B cell (primary cell): ENCODE data around the gene PSTPIP1. TPM values are rescaled to one million over a fixed set of nuclear protein-coding genes. Genes with fewer than 3 reads are reported as not detected.

ENCODE experiments used
- ATAC-seq: fragments of 200-7000 bp; cut with Tn5 transposase; one replicate; pipeline ENCODE4 v1.10.0; 2021; ENCODE audit warnings: low read depth, mild to moderate bottlenecking, moderate number of reproducible peaks, moderate library complexity
- CTCF ChIA-PET: fragments of 350-600 bp; sonication (Branson Sonifier 250); formaldehyde crosslinking; loops from one replicate; lab custom pipeline; 2021; ENCODE audit warnings: antibody characterized with exemption, inconsistent platforms; lab: Charles Lee
- POLR2A ChIA-PET: fragments of 350-600 bp; sonication (Branson Sonifier 250); formaldehyde crosslinking; loops from one replicate; lab custom pipeline; 2021; ENCODE audit warnings: antibody characterized with exemption; lab: Charles Lee
- DNase-seq: peaks from one replicate; pipeline ENCODE4 v3.0.0; 2013
- H2AFZ ChIP-seq: 2 replicates; pipeline ENCODE4 v1.6.1; 2012; ENCODE audit warnings: mild to moderate bottlenecking, low read depth, low read length; ENCODE audit not compliant: insufficient read depth, poor library complexity, severe bottlenecking
- H3K27ac ChIP-seq, 2 donors: 1 replicate in 1 of 2; 2 replicates in 1 of 2; pipeline ENCODE4 v1.5.1; 2012 to 2013; ENCODE audit warnings: low read length in 2 of 2, mild to moderate bottlenecking in 2 of 2, moderate library complexity in 1 of 2
- H3K27me3 ChIP-seq, 4 experiments: fragments of 200-600 bp in 1 of 4; sonication (generic) in 1 of 4; replicated peaks in 1 of 4; 1 replicate in 2 of 4; 2 replicates in 2 of 4; pipeline versions ENCODE4 v1.6.1 to v1.7.0; 2013 to 2016; ENCODE audit warnings: low read length in 3 of 4, mild to moderate bottlenecking in 2 of 4, mixed read lengths in 1 of 4, moderate library complexity in 1 of 4; ENCODE audit not compliant: insufficient read depth in 4 of 4, control insufficient read depth in 3 of 4; ENCODE audit errors: control extremely low read depth in 1 of 4
- H3K36me3 ChIP-seq, 2 experiments: replicated peaks in 1 of 2; 1 replicate in 1 of 2; 2 replicates in 1 of 2; pipeline versions ENCODE4 v1.6.1 to v1.7.1; 2013; ENCODE audit warnings: low read length in 1 of 2; ENCODE audit not compliant: insufficient read depth in 2 of 2, control insufficient read depth in 1 of 2; ENCODE audit errors: control extremely low read depth in 1 of 2, extremely low read depth in 1 of 2
- H3K4me1 ChIP-seq, 2 donors: fragments of 200-600 bp in 1 of 2; sonication (generic) in 1 of 2; 1 replicate in 1 of 2; 2 replicates in 1 of 2; pipeline versions ENCODE4 v1.5.1 to v1.6.1; 2013 to 2017; ENCODE audit warnings: low read length in 2 of 2; ENCODE audit not compliant: control insufficient read depth in 2 of 2, insufficient read depth in 2 of 2
- H3K4me2 ChIP-seq: replicated peaks from 2 replicates; pipeline ENCODE3; 2012; ENCODE audit warnings: mild to moderate bottlenecking, low read depth, low read length; ENCODE audit not compliant: poor library complexity, severe bottlenecking
- H3K4me3 ChIP-seq, 5 experiments: fragments of 200-600 bp in 1 of 5; sonication (generic) in 1 of 5; 1 replicate in 3 of 5; 2 replicates in 2 of 5; pipeline versions ENCODE4 v1.5.1 to v1.7.0; 2011 to 2016; ENCODE audit warnings: low read length in 4 of 5, mild to moderate bottlenecking in 4 of 5, low read depth in 2 of 5, control low read depth in 1 of 5, moderate library complexity in 1 of 5; ENCODE audit not compliant: insufficient read depth in 1 of 5; ENCODE audit errors: control extremely low read depth in 1 of 5, extremely low read depth in 1 of 5
- H3K79me2 ChIP-seq: fragments of 200-600 bp; sonication (generic); one replicate; pipeline ENCODE4 v1.6.0; 2016; ENCODE audit warnings: low read length; ENCODE audit not compliant: control insufficient read depth, insufficient read depth
- H3K9ac ChIP-seq: fragments of 200-600 bp; sonication (generic); 2 replicates; pipeline ENCODE4 v1.6.1; 2017; ENCODE audit warnings: mild to moderate bottlenecking, low read length, moderate library complexity
- H3K9me3 ChIP-seq, 3 donors: one replicate each; pipeline versions ENCODE4 v1.6.1 to v1.7.1; 2013; ENCODE audit warnings: low read length in 2 of 3; ENCODE audit not compliant: control insufficient read depth in 2 of 3, insufficient read depth in 1 of 3; ENCODE audit errors: control extremely low read depth in 1 of 3
- H4K20me1 ChIP-seq: 2 replicates; pipeline ENCODE4 v1.6.0; 2012; ENCODE audit warnings: mild to moderate bottlenecking, low read length; ENCODE audit not compliant: insufficient read depth, control insufficient read depth, poor library complexity, severe bottlenecking
- H3K27ac Mint-ChIP-seq: one replicate; pipeline ENCODE4 v1.8.0; 2021; ENCODE audit warnings: mixed read lengths
- H3K27me3 Mint-ChIP-seq: one replicate; pipeline ENCODE4 v1.8.0; 2021; ENCODE audit warnings: mixed read lengths
- H3K4me1 Mint-ChIP-seq: one replicate; pipeline ENCODE4 v1.8.0; 2021; ENCODE audit warnings: mixed read lengths
- H3K4me3 Mint-ChIP-seq: one replicate; pipeline ENCODE4 v1.8.0; 2021; ENCODE audit warnings: mixed read lengths
- H3K9me3 Mint-ChIP-seq: one replicate; pipeline ENCODE4 v1.8.0; 2022; ENCODE audit warnings: mixed read lengths; ENCODE audit not compliant: insufficient read depth
- CTCF ChIP-seq: fragments of 200-600 bp; IDR thresholded peaks from one replicate; pipeline ENCODE4 v1.8.0; 2022; ENCODE audit warnings: antibody characterized with exemption, mild to moderate bottlenecking
- EZH2 ChIP-seq: IDR thresholded peaks from 2 replicates; pipeline ENCODE4 v1.6.1; 2012; ENCODE audit warnings: borderline replicate concordance, low read depth, mild to moderate bottlenecking, moderate library complexity, low read length; ENCODE audit not compliant: insufficient read depth, poor library complexity, severe bottlenecking
- WGBS: methylation state at CpG from one replicate; pipeline ENCODE4 v1.1.5; 2013; ENCODE audit warnings: missing lambda C conversion rate; ENCODE audit not compliant: insufficient coverage; 5-methylcytosine and 5-hydroxymethylcytosine counted together
- intact Hi-C: fragments of 100-400 bp; cut with micrococcal nuclease; formaldehyde crosslinking; loops from one replicate; pipeline ENCODE4 v1.10.0; 2022
- polyA plus RNA-seq: library from polyadenylated mRNA; depleted of rRNA; stranded (reverse); fragments of >200 nt; gene quantifications from 2 replicates; pipeline ENCODE4 v1.2.3, GENCODE V29; 2012
- total RNA-seq, 2 donors: library from RNA; stranded (reverse); fragments of 120-200 nt in 1 of 2; gene quantifications; 1 replicate in 1 of 2; 2 replicates in 1 of 2; pipeline versions ENCODE4 v1.2.3 to v1.2.4, GENCODE V29; 2013 to 2022

PSTPIP1 gene
- total and polyA plus RNA-seq, 2 donors (not counting 1 experiment from before 2014, with no cell fraction given), result 69.0 to 79.3 TPM

GRCh38 chr15:77023576-77024272, 28.8 kb downstream of the PSTPIP1 start:
- Histone ChIP-seq H3K9me3 (no peaks in the 10 kb centered on the region), H4K20me1 (peaks cover 32% of the 10 kb centered on the region), H2AFZ (no peak overlapping the region), H3K9ac (no peak overlapping the region), H3K27me3 (no peaks in the 10 kb centered on the region), H3K79me2 (no peaks in the 10 kb centered on the region), H3K4me2 (no peak overlapping the region), H3K4me1 (peaks cover 4 to 28% of the 10 kb centered on the region in 2 donors), H3K36me3 (peaks cover 0 to 38% of the 10 kb centered on the region in 2 experiments), H3K4me3 (no peak overlapping the region), H3K27ac (no peak overlapping the region)
- WGBS, result 86% methylated on average over 16 of the region's 20 CpGs
- POLR2A ChIA-PET, result interaction anchor here (0.5 kb wide), 1 partner anchor 74 kb away, joined by 12 read pairs; no protein-coding TSS in a partner anchor
- no peaks in the 10 kb centered on the region for H3K9me3 Mint-ChIP-seq
- H3K27me3 Mint-ChIP-seq, result no peaks in the 10 kb centered on the region
- ATAC-seq (no peak), DNase-seq (no peak)
- no peak overlapping the region for H3K4me3 Mint-ChIP-seq
- TF ChIP-seq EZH2 (no peak), CTCF (no peak)
- peak overlapping the region; percentile 20 for H3K27ac Mint-ChIP-seq
- CTCF ChIA-PET, result interaction anchor here (0.6 to 5.4 kb wide), 26 partner anchors 8 to 519 kb away, joined by 3 to 33 read pairs (median 6); partner anchors contain the start of gene PSTPIP1
- peaks cover 18% of the 10 kb centered on the region for H3K4me1 Mint-ChIP-seq
- intact Hi-C loops, result loop anchor here (1.0 to 2.0 kb wide), 3 partner anchors 29 to 520 kb away; partner anchors contain the start of gene PSTPIP1
